OCI-M2 (cell line): ENCODE measurements around the gene PLEKHH1.
"Not testable (repeated sequence)": the region's sequence is repeated elsewhere in the genome, so short reads cannot be mapped to it uniquely, and the experiment has no call there.

Experiments used
- DNase-seq: peaks from one replicate; lab custom pipeline; 2025; ENCODE audit not compliant: unreplicated experiment; lab: John Stamatoyannopoulos, UW

The PLEKHH1 gene

GRCh38 chr14:67620217-67620785 is 87.2 kb downstream of the PLEKHH1 start:
- DNase-seq: no peak

DNA sequence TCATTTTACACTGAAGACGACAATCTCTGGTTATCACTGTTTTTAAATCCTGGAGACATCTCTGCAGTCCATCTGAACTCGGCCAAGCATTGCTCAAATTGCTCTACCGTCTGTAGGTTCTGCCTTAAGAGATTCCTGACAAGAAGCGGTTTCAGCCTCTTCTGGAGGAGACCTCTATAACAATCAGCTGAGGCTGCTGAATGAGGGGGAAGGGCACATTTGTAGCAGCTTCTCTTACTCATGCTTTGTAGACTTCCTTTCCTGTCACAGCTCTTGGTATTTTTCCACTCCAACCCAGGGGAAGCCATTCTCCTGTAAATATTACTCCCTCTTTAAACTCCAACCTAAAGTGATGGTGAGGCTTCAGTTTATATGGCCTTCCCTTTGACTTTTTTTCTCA is 89.6 kb downstream of the PLEKHH1 start:
- DNase-seq: no peak

DNA sequence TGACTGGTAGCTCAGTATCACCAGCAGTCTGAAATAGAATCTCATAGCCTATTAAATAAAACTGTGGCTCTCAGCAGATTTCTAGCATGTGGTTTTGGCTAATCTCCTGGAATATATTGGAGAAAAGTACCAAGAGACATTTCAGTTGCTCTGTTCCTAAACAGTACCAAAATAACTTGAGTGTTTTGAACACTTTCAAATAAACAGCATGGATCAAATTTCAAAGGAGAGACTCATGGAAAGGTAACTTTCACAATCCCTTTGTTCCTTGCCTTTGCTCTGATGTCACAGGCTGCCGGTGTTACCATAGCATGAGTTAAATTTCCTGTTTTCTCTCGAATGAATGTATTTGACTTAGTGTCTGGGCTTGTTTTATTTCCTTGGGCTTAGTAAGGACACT is 90.0 kb downstream of the PLEKHH1 start:
- DNase-seq: no peak

- DNase-seq: not testable (repeated sequence)
These were observed 93.0 kb downstream of the PLEKHH1 start for GRCh38 chr14:67626131-67626530.

DNA sequence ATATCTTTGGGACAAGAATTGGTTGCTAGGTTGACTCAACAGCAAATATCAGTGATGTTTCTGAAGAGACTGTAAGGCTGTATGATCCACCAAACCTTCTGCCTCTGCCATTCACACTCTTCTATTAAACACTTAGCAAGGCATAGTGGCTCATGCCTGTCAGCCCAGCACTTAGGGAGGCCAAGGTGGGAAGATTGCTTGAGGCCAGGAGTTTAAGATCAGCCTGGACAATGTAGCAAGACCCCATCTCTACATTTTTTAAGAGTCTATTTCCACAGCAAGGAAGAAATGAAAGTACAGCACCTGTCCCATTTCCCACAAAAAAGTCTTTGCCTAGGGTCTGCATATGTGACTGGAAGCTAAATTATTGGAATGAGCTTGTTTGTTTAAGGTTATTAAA is 94.4 kb downstream of the PLEKHH1 start:
- no peak for DNase-seq

DNA sequence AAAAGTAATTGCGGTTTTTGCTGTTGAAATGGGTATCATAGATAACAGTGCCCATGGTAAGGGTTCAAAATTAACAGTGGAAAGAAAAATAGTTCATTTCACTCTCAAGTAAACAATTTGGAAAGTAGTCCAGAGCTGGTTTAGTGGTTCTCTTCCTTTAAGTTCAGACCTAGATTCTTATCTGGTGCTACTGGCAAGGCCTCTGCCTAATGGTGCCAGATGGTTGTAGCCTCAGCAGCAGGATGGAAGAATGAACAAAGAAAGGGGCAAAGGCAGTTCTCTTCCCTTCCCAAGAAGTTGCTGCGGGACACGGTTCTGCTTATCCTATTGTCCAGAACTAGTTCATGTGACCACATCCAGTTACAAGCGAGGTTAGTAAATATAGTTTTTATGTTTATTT is 97.1 kb downstream of the PLEKHH1 start:
- DNase-seq: no peak

DNA sequence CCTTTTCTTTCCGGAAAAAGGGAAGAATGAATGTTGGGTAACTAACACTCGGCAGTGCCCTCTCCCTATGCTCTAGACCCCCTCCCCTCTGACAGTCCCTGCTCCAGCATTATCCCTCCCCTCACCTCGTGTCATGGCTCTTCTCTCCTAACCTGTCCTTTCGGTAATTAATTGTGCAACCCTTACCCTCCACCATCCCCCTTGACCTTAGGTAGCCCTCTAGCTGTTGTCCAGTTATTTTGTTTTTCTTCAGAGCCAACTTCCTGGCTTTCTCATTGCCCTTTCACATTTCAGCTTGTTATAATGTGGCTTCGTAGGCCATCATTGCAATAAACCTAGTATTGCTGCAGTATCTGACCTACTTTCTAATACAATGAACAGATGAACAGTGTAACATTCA is 97.8 kb downstream of the PLEKHH1 start:
- no peak for DNase-seq

GRCh38 chr14:67633451-67634147 is 100.5 kb downstream of the PLEKHH1 start:
- DNase-seq: no peak

DNA sequence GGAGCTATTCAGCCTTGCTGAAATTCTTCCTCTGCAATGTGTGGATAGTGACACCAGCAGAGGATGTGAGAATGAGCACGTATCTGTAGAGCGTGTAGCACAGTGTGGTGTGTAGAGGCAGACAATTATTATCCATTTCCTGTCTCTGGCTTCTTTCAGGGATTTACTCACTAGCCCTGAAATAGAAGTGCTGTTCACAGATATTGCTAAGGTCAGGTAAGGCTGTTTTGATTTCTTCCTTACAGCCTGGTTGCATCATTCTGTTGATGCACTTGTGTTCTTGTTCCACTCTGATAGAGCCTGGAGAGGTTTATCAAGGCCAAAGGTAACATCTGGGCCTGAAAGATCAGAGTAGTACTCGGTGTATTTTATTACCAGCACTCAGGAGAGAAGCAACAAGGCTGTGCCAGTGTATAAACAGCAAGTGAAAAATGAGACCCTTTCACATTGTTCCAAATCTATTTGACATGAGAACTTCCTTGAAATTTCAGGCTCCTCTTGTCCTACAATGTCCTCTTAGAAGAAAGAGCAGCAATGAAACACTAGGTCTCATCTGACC is 103.3 kb downstream of the PLEKHH1 start:
- peak; percentile 78 for DNase-seq

DNA sequence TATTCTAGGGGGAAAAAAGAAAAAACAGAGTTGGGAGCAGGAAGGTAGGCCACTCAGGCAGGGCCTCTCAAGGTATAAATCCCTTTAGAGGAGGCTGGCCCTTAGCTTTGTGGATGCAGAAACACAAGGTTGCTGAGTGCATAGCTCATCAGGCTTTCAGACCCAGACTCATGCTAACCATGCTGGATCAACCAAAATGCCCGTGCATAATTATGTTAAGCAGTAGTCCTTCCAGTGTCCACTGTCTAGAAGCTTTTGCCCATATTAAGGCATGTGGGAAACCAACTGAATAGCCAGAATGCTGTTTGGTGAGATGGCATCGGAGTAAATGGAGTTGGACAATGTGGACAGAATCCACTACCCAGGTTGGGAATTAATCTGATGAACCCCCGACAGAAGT is 105.6 kb downstream of the PLEKHH1 start:
- no peak for DNase-seq
